Uterus (tissue), 2 donors: ENCODE measurements around the gene JAKMIP2.

ENCODE experiments used
- POLR2A ChIP-seq, 2 donors: fragments of 450-650 bp; IDR thresholded peaks; one replicate each; pipeline ENCODE4 v1.6.1; 2016; ENCODE audit warnings: antibody characterized with exemption in 2 of 2, mild to moderate bottlenecking in 1 of 2, moderate library complexity in 1 of 2
- TF ChIP-seq, protein P1 (sequence below), 4 experiments: fragments of 200-600 bp in 2 of 4; fragments of 450-650 bp in 2 of 4; sonication (generic) in 2 of 4; IDR thresholded peaks; one replicate each; pipeline ENCODE4 v1.5.1; 2016 to 2019; ENCODE audit warnings: antibody characterized with exemption in 4 of 4, mild to moderate bottlenecking in 2 of 4, moderate library complexity in 1 of 4

DNA sequence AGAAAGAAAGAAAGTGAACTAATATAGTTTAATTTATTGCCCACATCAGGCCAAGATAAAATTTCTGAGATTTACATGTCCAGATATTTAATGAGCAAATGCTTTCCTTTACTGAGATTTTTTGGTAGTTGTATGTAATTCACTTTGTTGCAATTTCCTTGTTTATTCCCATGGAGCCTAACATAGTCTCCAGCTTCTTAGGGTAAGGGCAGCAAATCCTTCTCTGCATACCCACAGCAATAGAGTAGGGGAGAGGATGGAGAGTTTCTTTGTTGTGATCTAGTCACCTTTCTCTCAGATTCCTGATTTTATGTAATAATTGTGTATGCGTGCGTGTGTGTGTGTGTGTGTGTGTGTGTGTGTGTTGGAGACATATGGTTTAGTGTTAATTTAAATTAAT, 221.1 kb downstream of the JAKMIP2 start:
- TF ChIP-seq, protein P1, sequence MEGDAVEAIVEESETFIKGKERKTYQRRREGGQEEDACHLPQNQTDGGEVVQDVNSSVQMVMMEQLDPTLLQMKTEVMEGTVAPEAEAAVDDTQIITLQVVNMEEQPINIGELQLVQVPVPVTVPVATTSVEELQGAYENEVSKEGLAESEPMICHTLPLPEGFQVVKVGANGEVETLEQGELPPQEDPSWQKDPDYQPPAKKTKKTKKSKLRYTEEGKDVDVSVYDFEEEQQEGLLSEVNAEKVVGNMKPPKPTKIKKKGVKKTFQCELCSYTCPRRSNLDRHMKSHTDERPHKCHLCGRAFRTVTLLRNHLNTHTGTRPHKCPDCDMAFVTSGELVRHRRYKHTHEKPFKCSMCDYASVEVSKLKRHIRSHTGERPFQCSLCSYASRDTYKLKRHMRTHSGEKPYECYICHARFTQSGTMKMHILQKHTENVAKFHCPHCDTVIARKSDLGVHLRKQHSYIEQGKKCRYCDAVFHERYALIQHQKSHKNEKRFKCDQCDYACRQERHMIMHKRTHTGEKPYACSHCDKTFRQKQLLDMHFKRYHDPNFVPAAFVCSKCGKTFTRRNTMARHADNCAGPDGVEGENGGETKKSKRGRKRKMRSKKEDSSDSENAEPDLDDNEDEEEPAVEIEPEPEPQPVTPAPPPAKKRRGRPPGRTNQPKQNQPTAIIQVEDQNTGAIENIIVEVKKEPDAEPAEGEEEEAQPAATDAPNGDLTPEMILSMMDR (IDR thresholded peaks at IDR 0.05): no peak
- TF ChIP-seq POLR2A (IDR thresholded peaks at IDR 0.05): no peak
